Effector CD8-positive, alpha-beta T cell (primary cell): ENCODE measurements around the gene ALPL.
A peak's percentile ranks its signal among the peaks of the same experiment; 100 is the strongest.
"Not testable (repeated sequence)": the region's sequence is repeated elsewhere in the genome, so short reads cannot be mapped to it uniquely, and the experiment has no call there.

ENCODE experiments used
- DNase-seq: peaks from one replicate; lab custom pipeline; 2025; lab: John Stamatoyannopoulos, UW

The ALPL gene

DNA sequence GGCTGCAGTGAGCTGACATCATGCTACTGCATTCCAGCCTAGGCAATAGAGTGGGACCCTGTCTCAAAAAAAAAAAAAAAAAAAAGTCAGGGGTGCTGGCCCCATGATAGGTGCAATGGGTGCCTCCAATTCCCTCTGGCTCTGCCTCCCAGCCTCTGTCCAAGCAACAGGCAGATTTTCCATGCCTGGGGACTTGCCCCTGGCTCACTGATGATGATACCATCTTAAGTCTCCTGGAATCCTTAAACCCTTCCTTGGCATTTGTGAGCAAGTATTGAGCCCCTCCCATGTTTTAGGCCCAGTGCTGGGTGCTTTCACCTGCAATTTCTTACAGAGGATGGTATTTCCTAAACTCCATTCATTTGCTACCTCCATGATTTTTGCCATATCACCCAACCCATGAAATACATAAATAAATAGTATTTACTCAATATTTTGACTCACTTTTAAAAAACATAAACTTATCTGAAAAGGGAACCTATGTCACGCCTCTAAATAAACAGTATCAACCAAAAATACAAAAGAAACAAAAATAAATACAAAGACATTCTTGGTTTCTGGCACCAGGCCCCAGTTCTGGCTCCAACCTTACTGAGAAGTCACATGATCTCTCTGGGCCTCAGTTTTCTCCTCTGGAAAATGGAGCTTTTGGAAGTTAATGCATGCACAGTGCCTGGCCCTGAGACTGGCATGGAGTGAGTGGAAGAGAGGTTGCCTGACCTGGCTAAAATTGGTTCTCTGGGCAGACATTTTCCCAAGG, 1.5 kb upstream of the ALPL start:
- DNase-seq, result no peak

DNA sequence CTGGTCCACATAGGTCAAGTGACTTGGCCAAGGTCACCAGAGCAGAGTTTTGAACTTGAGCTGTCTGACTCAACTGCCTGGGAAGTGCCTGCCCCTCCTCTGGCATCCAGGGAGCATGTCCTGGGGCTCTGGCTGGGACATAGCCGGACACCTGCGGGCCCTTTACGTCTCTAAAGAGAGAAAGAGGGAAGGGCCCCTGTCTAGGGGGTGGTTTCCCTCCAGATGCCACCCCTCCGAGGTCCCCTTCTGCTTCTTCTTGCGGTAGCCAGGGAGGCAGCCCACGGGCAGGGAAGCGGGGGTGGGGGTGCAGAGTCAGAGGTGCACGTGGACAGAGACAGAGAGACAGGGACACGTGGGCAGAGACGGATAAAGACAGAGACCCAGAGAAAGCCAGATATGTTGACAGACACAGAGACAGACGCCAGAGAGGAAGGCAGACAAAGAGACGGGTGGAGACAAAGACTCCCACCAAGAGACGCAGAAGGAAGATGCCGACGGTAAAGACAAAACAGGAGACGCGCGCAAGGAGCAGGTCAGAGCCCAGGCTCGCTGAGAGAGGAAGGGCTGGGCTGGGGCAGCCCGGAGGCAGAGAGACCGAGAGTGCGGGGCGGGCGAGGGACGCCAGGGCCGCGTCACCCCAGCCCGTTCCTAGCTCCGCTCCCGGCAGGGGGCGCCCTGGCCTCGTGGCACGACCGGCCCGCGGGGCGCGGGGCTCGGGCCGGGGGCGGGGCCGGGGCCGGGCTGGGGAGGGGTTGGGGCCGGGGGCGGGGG, 458 bp upstream of the ALPL start:
- DNase-seq, result peak; percentile 36

DNA sequence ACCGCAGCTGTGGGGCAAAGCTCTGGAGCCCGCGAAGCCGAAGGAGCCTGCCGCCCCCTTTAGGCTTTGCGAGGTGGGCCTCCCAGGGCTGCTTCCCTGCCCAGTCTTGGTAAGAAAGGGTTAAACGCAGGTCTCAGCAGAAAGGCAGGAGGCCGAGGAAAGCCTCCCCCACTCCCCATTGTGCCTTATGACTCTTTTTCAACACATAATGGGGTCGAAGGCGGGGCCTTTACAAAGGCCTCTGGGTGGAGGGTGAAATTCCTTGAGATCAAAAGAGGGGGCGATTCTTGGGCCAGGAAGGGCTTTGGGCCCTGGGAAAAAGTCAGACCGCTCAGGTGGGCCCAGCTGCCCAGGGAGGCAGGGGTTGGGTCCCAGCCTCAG, 880 bp downstream of the ALPL start:
- DNase-seq, result no peak

DNA sequence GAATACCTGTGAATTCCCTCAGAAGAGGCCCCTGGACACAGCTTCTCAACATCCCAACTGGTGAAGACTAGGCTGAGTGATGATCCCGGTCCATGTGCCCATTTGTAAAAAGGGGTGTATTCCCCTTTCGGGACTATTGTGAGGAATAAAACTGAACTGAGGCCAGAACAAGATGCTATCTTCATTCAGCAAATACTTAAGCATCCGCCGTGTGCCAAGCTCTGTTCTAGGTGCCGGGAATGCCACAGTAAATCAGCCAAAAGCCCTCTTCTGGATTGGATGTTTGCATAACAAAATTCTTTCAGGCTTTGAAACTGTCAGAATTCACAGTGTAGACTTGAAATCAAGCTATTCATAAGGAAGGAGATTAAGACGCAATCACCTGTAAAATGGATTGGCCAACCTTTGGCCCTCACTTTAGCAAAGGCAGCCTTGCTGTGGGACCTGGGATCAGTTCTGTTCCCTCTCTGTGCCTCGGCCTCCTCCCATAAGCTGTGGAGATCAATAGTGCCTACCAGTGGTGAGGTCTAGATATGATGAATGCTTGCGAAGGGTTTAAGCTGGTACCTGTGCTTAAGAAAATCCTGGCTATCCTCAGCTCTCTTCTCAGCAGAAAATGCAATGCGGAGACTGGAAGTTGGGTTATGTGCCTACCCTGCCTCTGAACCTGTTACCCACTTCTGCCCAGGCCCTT, 1.8 kb downstream of the ALPL start:
- no peak for DNase-seq

DNA sequence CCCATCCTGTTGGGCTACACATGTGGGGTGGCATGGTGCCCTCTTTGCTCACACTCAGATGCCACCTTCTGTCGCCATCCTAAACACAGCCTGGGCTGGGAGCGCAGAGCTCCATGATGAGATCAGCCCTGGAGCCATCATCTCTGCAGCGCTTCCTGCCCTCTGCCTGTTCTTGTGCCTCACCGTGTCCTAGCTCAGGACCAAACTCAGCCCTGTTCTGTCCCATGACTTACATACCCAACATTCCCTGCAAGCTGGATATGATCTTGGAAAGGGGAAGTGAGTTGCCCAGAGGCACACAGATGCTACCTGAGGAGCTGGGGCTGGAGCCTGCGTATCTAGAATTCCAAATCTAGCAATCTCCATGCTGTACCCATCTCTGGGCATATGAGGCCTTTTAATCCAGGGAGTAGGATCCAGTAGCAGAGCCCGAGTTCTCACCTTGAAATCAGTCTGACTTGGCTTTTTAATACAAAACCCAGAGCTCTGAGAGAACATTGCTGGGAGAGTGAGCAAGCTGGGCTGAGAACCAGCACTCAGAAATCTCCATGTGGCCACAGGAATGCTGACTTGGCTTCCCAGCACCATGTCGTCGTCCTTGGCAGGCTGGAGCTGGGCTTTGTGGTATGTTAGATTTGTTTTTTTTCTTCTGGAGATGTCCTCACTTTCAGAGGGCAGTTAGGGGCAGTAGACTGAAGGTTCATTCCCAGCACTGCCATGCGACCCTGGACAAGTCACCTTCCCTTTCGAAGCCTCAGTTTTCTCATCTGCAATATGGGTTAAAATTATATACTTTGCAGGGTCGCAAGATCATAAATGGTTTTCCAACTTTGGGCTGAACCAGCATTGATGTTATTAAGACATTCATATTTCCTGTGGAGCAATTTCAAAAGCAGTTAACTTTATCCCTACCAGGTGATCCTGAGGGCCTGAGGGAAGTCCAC, 2.6 kb downstream of the ALPL start:
- no peak for DNase-seq

DNA sequence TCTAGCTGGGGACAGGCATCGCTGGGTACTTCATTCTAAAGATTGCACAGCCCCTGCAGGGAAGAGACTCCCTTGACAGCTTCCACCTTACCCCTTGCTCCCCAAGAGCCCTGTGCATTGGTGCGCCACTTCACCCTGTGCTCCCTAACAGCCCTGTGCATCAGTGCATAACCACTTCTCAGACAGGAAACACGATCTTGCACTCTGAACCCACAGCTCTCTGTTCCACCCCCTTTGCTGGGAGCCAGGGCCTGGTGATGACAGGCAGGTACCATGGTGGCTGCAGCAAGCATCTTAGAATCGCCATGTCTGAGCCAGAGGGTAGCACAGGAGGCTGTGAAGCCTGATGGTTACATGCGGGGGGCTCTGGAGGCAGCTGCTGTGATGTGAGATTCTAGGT, 5.0 kb downstream of the ALPL start:
- DNase-seq, result no peak

DNA sequence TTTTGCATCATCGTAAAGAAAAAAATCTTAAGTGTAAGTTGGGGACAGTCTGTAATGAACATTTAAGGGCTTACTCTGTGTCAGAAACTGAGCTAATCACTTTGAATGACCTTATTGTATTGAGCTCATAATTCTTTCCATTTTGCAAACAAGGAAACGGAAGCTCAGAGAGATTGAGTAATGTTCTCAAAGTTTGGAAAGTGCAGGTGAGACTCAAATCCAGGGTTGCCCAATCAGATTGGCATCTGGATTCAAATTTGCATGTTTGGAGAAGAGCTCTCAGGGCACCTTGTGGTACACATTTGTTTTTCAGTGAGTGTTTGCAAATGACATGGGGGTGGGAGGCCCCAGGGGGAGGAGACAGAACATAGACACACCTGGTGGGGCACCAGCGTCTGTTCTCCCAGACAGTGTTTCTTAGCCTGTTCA, 8.0 kb downstream of the ALPL start:
- no peak for DNase-seq

DNA sequence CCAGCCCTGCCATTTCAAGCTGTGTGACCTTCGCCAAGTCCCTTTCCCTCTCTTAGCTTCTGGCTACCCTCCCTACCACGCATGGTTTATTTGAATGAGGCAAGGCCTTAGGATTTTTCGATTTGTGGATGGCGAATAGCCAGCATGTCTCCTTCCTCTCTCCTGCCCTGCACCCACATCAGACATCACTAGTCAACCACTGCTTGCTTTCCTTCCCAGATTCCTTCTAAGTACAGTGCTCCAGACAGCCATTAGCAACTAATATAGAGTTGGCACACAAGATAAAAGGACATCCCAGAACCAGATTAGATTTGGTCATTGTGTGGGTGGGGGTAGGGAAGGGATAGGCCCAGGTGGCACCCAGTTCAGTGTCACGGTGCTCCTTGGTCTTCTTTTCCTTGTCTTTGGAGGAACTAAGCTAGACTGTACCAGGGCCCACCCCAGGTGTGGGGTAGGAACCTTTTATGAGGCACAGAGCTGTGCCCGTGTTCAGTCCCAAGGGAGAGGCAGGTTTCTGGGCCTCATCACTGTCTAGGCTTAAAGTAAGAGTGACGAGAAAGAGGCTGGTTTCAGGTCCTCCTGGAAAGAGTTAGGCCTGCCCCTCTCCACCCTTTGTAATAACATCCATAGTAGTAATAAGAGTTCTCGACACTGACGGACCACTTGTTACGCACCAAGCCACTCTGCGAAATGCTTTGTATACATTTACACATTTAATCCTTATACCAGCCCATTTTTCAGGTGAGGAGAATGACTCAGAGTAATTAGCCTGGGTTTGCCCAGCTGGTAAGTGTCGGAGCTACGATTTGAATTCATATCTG, 8.6 kb downstream of the ALPL start:
- DNase-seq, result no peak

DNA sequence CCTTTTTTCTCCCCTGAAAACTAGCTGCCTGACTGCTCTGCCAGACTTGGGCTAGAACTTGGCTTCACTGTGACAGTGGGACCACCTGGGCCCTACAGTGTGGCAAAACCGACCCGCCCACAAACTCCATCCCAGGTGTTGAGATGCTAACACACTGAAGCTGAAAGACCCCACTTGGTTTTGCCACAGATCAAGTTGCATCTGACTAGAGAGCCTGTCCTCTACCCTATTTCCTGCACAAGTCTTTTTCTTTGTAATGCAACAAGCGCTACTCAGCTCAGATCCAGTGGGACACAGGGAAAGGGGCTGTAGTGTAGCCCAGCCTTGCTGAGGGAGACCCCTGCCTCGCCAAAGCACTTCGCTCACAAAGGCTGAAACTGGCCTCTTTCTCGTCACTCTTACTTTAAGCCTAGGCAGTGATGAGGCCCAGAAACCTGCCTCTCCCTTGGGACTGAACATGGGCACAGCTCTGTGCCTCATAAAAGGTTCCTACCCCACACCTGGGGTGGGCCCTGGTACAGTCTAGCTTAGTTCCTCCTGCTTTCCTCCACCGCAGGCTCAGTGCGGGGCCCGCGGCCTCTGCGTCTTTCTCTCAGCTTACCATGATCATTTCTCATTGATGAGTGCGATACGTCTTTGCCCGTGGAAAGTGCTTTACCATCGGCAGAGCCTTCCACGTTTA, 9.7 kb downstream of the ALPL start:
- DNase-seq, result no peak

DNA sequence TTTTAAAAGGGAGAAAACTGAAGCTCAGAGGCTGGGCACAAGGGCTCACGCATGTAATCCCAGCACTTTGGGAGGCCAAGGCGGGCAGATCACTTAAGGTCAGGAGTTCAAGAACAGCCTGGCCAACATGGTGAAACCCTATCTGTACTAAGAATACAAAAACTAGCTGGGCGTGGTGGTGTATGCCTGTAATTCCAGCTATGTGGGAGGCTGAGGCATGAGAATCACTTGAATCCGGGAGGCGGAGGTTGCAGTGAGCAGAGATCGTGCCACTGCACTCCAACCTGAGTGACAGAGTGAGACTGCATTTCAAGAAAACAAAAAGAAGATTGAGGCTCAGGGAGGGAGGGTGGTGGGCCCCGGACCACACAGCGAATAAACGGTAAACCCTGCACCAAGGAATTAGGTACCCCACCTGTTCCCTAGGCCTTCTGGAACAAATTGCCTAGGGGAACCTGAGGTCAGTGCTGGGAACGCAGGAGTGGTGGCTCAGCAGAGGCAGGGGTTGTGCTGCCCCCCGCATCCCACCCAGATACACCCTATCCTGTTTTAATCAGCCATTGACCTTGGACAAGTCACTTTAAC, 10.4 kb downstream of the ALPL start:
- DNase-seq, result not testable (repeated sequence)

DNA sequence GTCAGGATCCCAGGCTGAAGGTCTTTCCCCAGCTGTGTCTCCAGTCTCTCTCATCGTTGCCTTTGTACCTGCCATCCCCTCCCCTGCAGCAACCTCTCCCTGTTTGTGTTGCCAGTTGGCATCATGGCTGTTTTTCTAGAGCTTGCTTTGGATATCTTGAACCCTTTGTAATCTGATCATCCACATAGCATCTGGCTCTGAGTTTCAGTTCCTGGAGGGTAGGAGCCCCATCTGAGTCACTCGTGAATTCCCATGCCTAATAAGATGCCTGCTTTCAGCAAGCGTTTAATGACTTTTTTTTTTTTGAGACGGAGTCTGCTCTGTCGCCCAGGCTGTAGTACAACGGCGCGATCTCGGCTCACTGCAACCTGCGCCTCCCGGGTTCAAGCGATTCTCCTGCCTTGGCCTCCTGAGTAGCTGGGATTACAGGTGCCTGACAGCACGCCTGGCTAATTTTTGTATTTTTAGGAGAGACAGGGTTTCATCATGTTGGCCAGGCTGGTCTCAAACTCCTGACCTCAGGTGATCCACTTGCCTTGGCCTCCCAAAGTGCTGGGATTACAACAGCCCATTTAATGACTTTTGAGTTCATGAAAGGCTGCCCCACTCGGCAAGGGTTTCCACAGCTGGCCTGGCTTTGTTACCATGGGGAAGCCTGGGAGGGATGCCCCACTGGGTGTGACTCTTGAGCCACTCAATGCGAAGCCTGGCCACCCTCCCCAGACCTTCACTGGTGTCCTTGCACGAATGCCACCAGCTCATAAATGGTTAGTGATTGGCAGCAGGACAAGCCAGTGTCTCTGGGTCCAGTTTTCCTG, 11.9 kb downstream of the ALPL start:
- no peak for DNase-seq

DNA sequence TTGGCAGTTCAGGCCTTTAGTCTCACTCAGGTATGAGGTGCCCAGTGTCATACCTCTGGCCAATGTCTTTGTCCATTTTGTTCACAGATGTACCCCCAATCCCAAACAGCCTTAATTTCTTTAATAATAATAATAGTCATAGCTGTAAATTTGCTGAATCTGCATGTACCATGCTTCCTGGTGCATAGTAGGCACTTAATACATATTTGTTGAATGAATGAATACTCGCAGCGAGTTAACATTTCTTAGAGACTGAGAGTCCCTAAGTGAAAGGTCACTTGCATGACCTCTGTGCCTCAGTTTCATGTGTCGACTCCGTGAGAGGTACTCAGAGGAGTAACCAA, 12.5 kb downstream of the ALPL start:
- DNase-seq, result no peak

DNA sequence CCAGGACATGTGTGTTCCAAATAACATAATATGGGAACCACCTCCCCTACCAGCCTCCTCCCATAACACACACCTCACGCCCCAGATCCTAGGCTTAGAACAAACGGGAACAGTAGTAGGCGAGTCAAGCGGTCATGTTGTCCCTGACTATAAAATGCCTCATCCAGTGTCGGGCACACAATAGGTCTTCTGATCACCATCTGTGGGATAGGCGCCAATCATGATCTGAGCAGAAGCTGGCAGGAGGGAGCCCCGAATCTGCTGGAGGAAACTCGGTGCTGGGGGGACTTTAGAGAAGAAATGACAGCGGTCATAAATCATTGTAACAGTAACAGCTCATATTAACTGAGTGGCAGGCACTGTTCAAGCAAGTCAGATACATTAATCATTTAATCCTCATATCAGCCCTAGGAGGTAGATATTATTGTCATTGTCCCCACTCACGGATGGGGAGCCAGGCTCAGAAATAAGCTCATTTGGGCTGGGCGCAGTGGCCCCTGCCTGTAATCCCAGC, 13.4 kb downstream of the ALPL start:
- DNase-seq, result no peak

DNA sequence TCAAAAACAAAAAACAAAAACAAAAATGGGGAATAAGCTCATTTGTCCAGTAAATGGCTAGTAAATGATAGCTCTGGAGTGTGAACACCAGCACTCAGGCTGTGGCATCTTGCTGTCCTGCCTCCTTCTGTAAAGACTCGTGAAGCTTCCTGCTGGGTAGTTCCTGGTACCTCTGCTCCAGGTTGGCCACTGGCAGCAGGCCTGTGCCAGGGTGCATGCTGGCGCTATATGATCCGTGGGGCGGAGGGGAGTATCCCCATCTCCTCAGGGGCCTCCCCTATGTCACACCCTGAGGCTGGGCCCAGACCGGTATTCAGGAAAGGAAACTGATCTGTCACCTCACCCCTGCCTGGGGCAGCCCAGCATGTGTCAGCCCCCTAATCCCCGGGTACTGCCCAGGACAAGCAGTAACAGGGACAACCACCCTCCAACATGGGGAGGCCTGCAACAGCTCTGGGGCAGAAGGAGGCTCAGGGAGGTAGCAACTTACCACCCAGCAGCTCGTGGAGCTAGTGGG, 14.1 kb downstream of the ALPL start:
- no peak for DNase-seq

DNA sequence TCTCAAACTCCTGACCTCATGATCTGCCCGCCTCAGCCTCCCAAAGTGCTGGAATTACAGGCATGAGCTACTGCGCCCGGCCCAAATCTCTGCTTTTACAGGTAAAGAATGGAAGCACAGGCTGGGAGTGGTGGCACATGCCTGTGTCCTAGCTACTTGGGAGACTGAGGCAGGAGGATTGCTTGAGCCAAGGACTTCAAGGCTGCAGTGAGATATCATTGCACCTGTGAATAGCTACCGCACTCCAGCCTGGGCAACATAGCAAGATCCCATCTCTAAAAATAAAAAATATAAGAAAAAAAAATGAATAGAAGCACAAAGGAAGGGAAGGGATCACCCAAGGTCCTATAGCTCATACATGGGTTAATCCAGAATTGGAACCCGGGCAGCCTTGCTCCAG, 15.0 kb downstream of the ALPL start:
- DNase-seq, result no peak

DNA sequence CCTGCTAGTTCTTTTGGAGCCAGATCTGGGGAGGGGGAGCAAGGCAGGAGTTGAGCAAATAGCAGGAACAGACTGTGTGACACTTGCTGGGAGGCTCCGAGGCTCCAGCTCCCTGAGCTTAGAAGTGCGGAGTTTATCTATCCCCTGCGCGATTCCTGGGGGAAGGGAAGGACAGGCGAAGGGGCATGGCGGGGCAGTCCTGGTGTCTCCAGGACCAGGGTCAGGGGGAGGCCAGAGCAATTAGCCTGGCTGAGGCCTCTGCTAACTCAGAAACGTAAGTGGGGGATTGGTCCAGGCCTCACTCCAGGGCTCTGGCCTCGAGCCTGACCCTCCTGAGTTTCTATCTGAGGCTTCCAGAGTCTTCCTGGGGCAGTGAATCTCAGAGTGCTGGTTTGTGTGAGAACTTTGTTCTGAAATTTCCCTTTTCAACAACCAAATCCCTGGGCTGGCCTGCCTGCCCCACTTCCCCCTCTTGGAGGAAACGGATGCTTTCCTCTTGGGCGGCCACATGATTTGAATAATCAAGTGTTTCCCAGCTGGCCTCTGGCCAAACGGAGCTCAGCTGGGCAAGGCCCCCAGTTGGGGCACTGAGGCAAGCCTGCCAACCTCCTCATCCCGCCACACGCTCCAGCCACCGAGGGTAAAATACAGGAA, 15.6 kb downstream of the ALPL start:
- DNase-seq, result no peak

DNA sequence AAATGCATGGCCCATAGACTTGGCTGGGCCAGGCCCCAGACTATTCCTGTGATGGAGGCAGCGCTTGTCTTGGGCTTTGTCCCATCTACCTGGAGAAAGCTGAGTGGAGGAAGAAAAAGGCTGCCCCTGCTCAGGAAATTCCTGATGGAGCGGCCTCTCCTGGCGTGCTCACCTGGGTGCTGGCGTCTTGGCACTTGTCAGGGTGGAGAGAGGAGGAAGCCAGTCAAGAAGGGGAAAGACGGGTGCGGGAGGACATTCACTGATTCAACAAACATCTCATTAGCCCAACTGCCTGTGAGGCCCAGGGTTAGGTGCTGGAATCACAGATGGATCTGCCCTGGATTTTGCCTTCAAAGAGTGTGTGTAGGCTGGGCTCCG, 16.1 kb downstream of the ALPL start:
- DNase-seq, result no peak

DNA sequence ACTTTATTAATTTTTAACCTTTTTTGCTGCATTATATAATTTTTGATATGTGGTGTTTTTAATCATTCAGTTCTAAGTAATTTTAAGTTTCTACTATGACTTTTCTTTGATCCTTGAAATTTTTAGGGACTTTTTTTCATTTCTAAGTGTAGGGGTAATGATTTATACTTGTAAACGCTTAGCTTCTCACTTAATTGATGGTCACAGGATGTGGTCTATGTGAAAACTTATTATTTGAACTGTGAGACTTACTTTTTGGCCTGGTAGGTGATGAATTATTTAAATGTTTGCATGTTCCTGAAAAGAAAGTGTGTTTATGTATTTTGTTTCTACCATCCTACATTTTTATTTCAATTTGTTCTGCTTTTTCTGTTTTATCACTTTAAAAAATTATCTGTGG, 17.2 kb downstream of the ALPL start:
- no peak for DNase-seq
